Measurements from ENCODE around the gene HIP1R.

Gene HIP1R

DNA sequence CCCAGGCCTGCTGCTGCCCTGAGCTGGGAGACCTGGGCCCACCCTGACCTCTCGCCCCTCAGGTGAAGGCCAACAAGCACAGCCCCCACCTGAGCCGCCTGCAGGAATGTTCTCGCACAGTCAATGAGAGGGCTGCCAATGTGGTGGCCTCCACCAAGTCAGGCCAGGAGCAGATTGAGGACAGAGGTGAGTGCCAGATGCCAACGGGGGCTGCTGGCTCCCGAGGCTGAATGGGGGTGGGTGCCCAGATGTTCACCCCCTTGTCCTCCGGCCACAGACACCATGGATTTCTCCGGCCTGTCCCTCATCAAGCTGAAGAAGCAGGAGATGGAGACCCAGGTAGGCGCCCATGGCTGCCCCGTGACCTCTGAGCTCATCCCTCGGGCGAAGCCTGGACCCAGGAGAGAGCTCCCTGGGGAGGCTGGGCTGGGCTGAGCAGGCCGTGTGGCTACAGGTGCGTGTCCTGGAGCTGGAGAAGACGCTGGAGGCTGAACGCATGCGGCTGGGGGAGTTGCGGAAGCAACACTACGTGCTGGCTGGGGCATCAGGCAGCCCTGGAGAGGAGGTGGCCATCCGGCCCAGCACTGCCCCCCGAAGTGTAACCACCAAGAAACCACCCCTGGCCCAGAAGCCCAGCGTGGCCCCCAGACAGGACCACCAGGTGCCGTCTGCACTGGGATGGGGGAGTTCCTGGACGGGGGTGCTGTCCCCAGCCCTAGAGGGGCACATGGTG is 25.8 kb downstream of the HIP1R start:
- DNase-seq = no peak

GRCh38 chr12:122861587-122861970 is 26.3 kb downstream of the HIP1R start:
- no peak for DNase-seq

GRCh38 chr12:122862110-122862634 is 26.9 kb downstream of the HIP1R start:
- no peak for DNase-seq

- no peak for DNase-seq
These were observed 27.8 kb downstream of the HIP1R start for GRCh38 chr12:122862872-122863701.

DNA sequence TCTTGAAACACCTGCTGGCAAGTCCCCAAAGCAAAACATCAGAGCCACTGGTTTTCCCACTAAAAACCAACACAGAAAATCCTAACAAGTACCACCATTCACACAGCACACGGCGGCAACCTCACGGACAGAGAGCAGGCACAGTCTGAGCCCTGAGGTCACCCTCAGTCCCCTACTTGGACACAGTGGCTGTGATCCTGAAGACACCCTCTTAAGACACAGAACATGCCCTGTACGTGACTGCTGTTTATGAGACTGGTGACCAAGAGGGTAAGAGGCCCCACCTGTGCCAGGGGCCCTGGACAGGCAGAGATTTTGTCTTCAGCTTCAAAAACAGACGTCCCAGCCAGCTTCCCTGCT is 29.6 kb downstream of the HIP1R start:
- DNase-seq = no peak

- DNase-seq = no peak
These were observed 30.3 kb downstream of the HIP1R start for GRCh38 chr12:122865268-122866231.

- DNase-seq = no peak
These were observed 31.1 kb downstream of the HIP1R start for GRCh38 chr12:122866379-122866778.

DNA sequence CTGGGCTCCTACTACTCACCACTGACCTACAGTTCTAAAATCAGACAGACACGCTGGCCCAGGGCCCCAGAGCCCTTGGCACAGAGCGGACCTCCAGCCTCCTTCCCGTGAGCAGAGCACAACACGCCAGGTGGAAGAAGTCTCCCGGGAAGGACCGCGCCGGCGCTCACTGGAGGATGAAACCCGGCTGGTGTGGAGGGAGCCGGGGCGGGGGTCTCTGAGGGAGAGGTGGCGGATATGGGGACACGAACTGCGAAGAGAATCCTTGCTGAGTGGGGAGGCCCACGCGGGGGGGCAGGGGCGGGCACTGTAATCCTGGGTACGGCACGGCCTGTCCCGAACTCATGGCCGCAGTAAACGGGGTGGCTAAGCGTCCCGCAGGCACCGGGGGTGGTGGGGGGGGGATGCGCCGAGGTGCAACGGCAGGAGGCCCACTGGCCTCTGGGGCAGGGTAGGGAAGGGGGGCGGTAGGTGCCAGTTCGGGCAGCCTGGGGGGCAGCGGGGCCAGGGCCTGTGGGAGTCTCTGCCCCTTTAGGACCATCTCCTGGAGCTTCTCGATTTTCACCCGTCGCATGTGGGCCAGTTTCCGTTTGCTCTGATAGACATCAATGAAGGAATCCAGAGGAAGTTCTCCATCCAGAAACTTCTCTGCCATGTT is 31.8 kb downstream of the HIP1R start:
- DNase-seq = no peak

DNA sequence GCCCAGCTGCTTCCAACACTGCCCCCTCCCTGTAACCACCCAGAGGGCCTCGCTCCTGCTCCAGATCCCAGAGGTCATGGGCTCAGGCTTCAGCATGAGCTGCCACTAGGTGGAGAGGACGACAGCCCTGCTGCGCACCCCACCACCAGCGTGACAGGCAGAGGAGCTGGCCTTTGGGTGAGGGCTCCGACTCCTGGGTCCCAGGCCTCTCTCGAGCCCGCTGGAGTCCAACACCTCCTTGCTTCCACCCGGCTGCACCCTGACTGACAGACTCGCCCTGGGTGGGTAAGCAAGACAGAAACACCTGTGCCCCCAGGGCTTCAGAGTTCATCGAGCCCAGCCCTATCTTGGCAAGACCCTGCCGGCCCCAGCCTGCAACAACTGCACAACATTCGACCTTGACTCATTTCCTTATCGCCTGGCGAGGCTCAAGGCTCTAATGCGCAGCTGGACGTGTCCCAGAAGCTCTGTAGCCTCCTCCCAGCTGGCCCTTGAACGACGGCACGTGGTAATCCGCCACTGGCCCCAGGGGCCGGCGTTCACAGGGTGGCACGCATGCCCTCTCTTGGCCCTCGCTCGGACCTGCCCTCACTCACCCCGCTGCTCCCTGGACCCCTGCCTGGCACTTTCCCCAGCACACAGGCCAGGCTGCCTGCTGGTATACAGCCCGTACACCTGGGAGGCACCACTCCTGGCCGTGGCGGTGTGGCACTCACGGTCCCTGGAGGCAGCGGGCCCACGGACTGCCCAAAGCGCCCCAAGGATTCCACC is 32.6 kb downstream of the HIP1R start:
- no peak for DNase-seq

- no peak for DNase-seq
These were observed 33.4 kb downstream of the HIP1R start for GRCh38 chr12:122868471-122869177.

GRCh38 chr12:122869207-122869973 is 34.1 kb downstream of the HIP1R start:
- DNase-seq = no peak

DNA sequence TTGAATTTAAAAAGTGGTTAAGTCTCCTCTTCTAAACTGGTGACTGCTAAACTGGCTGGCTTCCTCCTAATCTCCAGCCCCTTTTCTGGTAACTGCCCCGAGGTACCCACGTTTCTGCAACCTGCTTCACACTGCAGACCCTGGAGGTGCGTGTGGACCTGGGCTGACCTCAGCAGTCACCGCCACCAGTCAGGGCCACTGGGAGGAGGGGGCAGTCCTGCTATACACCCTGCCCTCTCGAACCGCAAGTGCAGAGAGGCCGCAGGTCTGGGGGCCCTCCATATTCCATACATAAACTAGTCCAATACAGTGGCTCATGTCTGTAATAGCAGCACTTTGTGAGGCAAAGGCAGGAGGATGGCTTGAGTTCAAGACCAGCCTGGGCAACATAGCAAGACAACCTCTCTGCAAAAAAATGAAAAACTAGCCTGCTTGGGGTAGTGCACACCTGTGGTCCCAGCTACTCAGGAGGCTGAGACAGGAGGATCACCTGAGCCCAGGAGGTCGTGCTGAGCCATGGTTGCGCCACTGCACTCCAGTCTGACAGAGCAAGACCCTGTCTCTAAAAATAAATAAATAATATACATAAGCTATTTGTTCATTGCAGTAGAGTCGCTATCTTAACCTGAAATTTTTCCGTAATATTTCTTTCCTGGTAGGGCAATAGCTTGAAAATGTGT is 35.0 kb downstream of the HIP1R start:
- no peak for DNase-seq

- no peak for DNase-seq
These were observed 35.8 kb downstream of the HIP1R start for GRCh38 chr12:122870867-122871664.

GRCh38 chr12:122871851-122872780 is 36.9 kb downstream of the HIP1R start:
- DNase-seq = peak in 1 of 2 experiments; percentile 16

- no peak for DNase-seq
These were observed 37.6 kb downstream of the HIP1R start for GRCh38 chr12:122872815-122873361.

- DNase-seq = no peak
These were observed 38.3 kb downstream of the HIP1R start for GRCh38 chr12:122873540-122873939.

DNA sequence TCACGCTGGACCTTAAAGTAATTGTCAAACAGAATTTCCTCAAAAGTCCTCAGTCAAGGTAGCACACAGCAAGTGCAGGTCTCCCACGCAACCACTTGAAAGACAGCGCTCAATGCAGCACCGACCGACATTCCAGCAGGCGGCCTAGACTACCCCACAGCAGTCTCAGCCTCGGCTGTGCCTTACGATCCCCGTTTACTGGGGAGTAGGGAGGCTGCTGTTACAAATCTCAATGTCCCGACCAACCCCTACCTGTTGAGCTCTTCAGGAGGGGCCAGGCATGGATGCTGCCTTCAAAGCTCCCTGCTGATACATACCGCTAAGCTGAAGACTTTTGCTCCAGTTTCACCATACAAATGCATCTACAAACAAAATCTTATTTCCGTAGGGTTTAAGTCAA is 38.8 kb downstream of the HIP1R start:
- no peak for DNase-seq

Data from NCI-H446 (cell line).